Measurements from ENCODE around the gene KANK2. TPM values are rescaled to one million over a fixed set of nuclear protein-coding genes. Genes with fewer than 3 reads are reported as not detected.

KANK2 gene
- total and polyA plus RNA-seq, 2 of the 13 experiments (the other 11 are each of a cell fraction or from before 2014, with no cell fraction given), result 5.7 to 12.9 TPM

- no peak for TF ChIP-seq MAF1 (CRISPR knock-in tag; IDR thresholded peaks at IDR 0.05; ENCODE audit: borderline replicate concordance)
- TF ChIP-seq ZNF772 (CRISPR knock-in tag; IDR thresholded peaks at IDR 0.05), result peak; percentile 73
- TF ChIP-seq ZSCAN22 (CRISPR knock-in tag; IDR thresholded peaks at IDR 0.05), result no peak
- TF ChIP-seq ZNF563 (CRISPR knock-in tag; IDR thresholded peaks at IDR 0.05), result peak; percentile 71; the same call in 1 of the 2 replicates
- peak; percentile 49; the same call in 1 of the 3 replicates for TF ChIP-seq MXI1 (IDR thresholded peaks at IDR 0.05; ENCODE audit: borderline replicate concordance, low read depth, low read length)
- TF ChIP-seq THRA (CRISPR knock-in tag; IDR thresholded peaks at IDR 0.05; ENCODE audit: borderline replicate concordance), result peak; percentile 94; the same call in 1 of the 2 replicates
- TF ChIP-seq ZFP90 (CRISPR knock-in tag; IDR thresholded peaks at IDR 0.05; ENCODE audit: borderline replicate concordance), result peak; percentile 14; the same call in 1 of the 2 replicates
- TF ChIP-seq KDM5A (IDR thresholded peaks at IDR 0.05; ENCODE audit: borderline replicate concordance, low read length), result no peak
- 0 out of 2 replicates have a peak, but pooled peaks have one; percentile 64 for TF ChIP-seq ELF4 (CRISPR knock-in tag; IDR thresholded peaks at IDR 0.05; ENCODE audit: borderline replicate concordance)
- TF ChIP-seq NR2C2 (CRISPR knock-in tag; IDR thresholded peaks at IDR 0.05; ENCODE audit: borderline replicate concordance), result peak; percentile 76; the same call in 1 of the 2 replicates
- TF ChIP-seq ARID2 (CRISPR knock-in tag; IDR thresholded peaks at IDR 0.05; ENCODE audit: borderline replicate concordance), result peak; percentile 23; the same call in 1 of the 2 replicates
- TF ChIP-seq ZFP36L1 (CRISPR knock-in tag; IDR thresholded peaks at IDR 0.05), result peak; percentile 64
- no peak; the same call in 1 of the 2 replicates for TF ChIP-seq REXO4 (CRISPR knock-in tag; IDR thresholded peaks at IDR 0.05; ENCODE audit: borderline replicate concordance)
- TF ChIP-seq, protein P1, sequence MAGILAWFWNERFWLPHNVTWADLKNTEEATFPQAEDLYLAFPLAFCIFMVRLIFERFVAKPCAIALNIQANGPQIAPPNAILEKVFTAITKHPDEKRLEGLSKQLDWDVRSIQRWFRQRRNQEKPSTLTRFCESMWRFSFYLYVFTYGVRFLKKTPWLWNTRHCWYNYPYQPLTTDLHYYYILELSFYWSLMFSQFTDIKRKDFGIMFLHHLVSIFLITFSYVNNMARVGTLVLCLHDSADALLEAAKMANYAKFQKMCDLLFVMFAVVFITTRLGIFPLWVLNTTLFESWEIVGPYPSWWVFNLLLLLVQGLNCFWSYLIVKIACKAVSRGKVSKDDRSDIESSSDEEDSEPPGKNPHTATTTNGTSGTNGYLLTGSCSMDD (CRISPR knock-in tag; IDR thresholded peaks at IDR 0.05), result no peak
- 0 out of 2 replicates have a peak, but pooled peaks have one; percentile 20 for TF ChIP-seq MTERF4 (CRISPR knock-in tag; IDR thresholded peaks at IDR 0.05)
- no peak for TF ChIP-seq ZNF720 (CRISPR knock-in tag; IDR thresholded peaks at IDR 0.05)
- TF ChIP-seq, protein P2, sequence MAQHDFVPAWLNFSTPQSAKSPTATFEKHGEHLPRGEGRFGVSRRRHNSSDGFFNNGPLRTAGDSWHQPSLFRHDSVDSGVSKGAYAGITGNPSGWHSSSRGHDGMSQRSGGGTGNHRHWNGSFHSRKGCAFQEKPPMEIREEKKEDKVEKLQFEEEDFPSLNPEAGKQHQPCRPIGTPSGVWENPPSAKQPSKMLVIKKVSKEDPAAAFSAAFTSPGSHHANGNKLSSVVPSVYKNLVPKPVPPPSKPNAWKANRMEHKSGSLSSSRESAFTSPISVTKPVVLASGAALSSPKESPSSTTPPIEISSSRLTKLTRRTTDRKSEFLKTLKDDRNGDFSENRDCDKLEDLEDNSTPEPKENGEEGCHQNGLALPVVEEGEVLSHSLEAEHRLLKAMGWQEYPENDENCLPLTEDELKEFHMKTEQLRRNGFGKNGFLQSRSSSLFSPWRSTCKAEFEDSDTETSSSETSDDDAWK (CRISPR knock-in tag; IDR thresholded peaks at IDR 0.05), result no peak
- TF ChIP-seq ZBTB39 (CRISPR knock-in tag; IDR thresholded peaks at IDR 0.05), result no peak
- no peak for TF ChIP-seq SP140L (CRISPR knock-in tag; IDR thresholded peaks at IDR 0.05; ENCODE audit: borderline replicate concordance)
- peak; percentile 78 for TF ChIP-seq DMAP1 (CRISPR knock-in tag; IDR thresholded peaks at IDR 0.05)
- TF ChIP-seq ZNF251 (CRISPR knock-in tag; IDR thresholded peaks at IDR 0.05), result no peak
Measured at GRCh38 chr19:11236324-11237301, 39.3 kb upstream of the KANK2 start (continued).

Measured in HepG2 (cell line).